Neural progenitor cell (in vitro differentiated cells): ENCODE results near the gene MBOAT7. TPM values are rescaled to one million over a fixed set of nuclear protein-coding genes. Genes with fewer than 3 reads are reported as not detected.

ENCODE experiments used
- DNase-seq: peaks from one replicate; pipeline ENCODE4 v3.0.0-alpha.2; 2016; ENCODE audit warnings: low spot score
- H2AFZ ChIP-seq: fragments of 200-600 bp; sonication (generic); replicated peaks from 2 replicates; pipeline ENCODE4 v1.6.1; 2016; ENCODE audit warnings: antibody characterized with exemption
- H3F3A ChIP-seq: fragments of 200-600 bp; sonication (generic); 2 replicates; pipeline ENCODE4 v1.6.1; 2016; ENCODE audit warnings: antibody characterized with exemption, low read depth
- H3K27ac ChIP-seq: fragments of 200-600 bp; sonication (generic); 2 replicates; pipeline ENCODE4 v1.5.1; 2016; ENCODE audit warnings: mild to moderate bottlenecking
- H3K27me3 ChIP-seq: fragments of 200-600 bp; sonication (generic); 2 replicates; pipeline ENCODE4 v1.6.1; 2016; ENCODE audit warnings: mild to moderate bottlenecking, moderate library complexity
- H3K36me3 ChIP-seq: fragments of 200-600 bp; sonication (generic); 2 replicates; pipeline ENCODE4 v1.5.1; 2016
- H3K4me1 ChIP-seq: fragments of 200-600 bp; sonication (generic); 2 replicates; pipeline ENCODE4 v1.6.1; 2016; ENCODE audit warnings: mixed run types
- H3K4me2 ChIP-seq: fragments of 200-600 bp; sonication (generic); 2 replicates; pipeline ENCODE4 v1.6.1; 2016
- H3K4me3 ChIP-seq: fragments of 200-600 bp; sonication (generic); 2 replicates; pipeline ENCODE4 v1.5.1; 2016
- H3K79me2 ChIP-seq: fragments of 200-600 bp; sonication (generic); 2 replicates; pipeline ENCODE4 v1.6.1; 2016; ENCODE audit warnings: low read depth
- H3K9ac ChIP-seq: fragments of 200-600 bp; sonication (generic); 2 replicates; pipeline ENCODE4 v1.6.1; 2016
- H3K9me3 ChIP-seq: fragments of 200-600 bp; sonication (generic); 2 replicates; pipeline ENCODE4 v1.5.1; 2016; ENCODE audit warnings: low read depth
- H4K20me1 ChIP-seq: fragments of 200-600 bp; sonication (generic); 2 replicates; pipeline ENCODE4 v1.6.1; 2016; ENCODE audit warnings: low read depth
- H3K27ac Mint-ChIP-seq: 3 replicates; pipeline ENCODE4 v1.8.0; 2021; ENCODE audit warnings: mixed read lengths
- H3K27me3 Mint-ChIP-seq: 2 replicates; pipeline ENCODE4 v1.8.0; 2022; ENCODE audit warnings: low read depth, mild to moderate bottlenecking, inconsistent platforms, moderate library complexity, mixed read lengths; ENCODE audit not compliant: insufficient read depth
- H3K36me3 Mint-ChIP-seq: 3 replicates; pipeline ENCODE4 v1.8.0; 2021; ENCODE audit warnings: mixed read lengths
- H3K4me1 Mint-ChIP-seq: 3 replicates; pipeline ENCODE4 v1.8.0; 2021; ENCODE audit warnings: mixed read lengths
- H3K4me3 Mint-ChIP-seq: 3 replicates; pipeline ENCODE4 v1.8.0; 2021; ENCODE audit warnings: mild to moderate bottlenecking, moderate library complexity, mixed read lengths
- H3K9me3 Mint-ChIP-seq: 3 replicates; pipeline ENCODE4 v1.8.0; 2020; ENCODE audit warnings: mixed read lengths
- CTCF ChIP-seq: fragments of 200-600 bp; sonication (generic); IDR thresholded peaks from 2 replicates; pipeline ENCODE4 v1.5.1; 2017; ENCODE audit warnings: antibody characterized with exemption, mild to moderate bottlenecking
- EZH2 ChIP-seq: fragments of 200-600 bp; sonication (generic); IDR thresholded peaks from 2 replicates; pipeline ENCODE4 v1.6.1; 2017; ENCODE audit warnings: antibody characterized with exemption, mild to moderate bottlenecking, moderate library complexity
- EZH2phosphoT487 ChIP-seq: fragments of 200-600 bp; sonication (generic); IDR thresholded peaks from 2 replicates; pipeline ENCODE4 v1.6.1; 2017; ENCODE audit warnings: antibody characterized with exemption
- total RNA-seq: library from RNA; depleted of rRNA; stranded (reverse); fragments of >200 nt; gene quantifications from 2 replicates; pipeline ENCODE4 v1.2.3, GENCODE V29; 2015; ENCODE audit warnings: low replicate concordance

MBOAT7 gene
- total RNA-seq, 1 donor from 2014 or later: 20.0 TPM

- H3K4me3 ChIP-seq: peak overlapping the region; percentile 74
- peaks cover 34% of the 10 kb centered on the region for H3K9me3 Mint-ChIP-seq
- TF ChIP-seq EZH2phosphoT487: no peak
- TF ChIP-seq CTCF: no peak
- TF ChIP-seq EZH2: no peak
- H3K9ac ChIP-seq: no peak overlapping the region
- H3K4me3 Mint-ChIP-seq: peak overlapping the region; percentile 99
- no peaks in the 10 kb centered on the region for H3K36me3 ChIP-seq
- no peak overlapping the region for H3K27ac ChIP-seq
- peaks cover 22% of the 10 kb centered on the region for H3K4me1 Mint-ChIP-seq
- peaks cover 16% of the 10 kb centered on the region for H3K36me3 Mint-ChIP-seq
- no peak for DNase-seq
- H3K4me2 ChIP-seq: peak overlapping the region; percentile 84
- H3K27me3 Mint-ChIP-seq: peaks cover 15% of the 10 kb centered on the region
- peaks cover 39% of the 10 kb centered on the region for H3K27me3 ChIP-seq
- peaks cover 9% of the 10 kb centered on the region for H3K79me2 ChIP-seq
- H3F3A ChIP-seq: peaks cover 30% of the 10 kb centered on the region
- peak overlapping the region; percentile 91 for H3K27ac Mint-ChIP-seq
- no peaks in the 10 kb centered on the region for H3K9me3 ChIP-seq
- H3K4me1 ChIP-seq: peaks cover 4% of the 10 kb centered on the region
- no peak overlapping the region for H2AFZ ChIP-seq
- H4K20me1 ChIP-seq: peaks cover 2% of the 10 kb centered on the region
These were observed 28.5 kb downstream of the MBOAT7 start for GRCh38 chr19:54160854-54161253.

- H3K4me1 Mint-ChIP-seq: peaks cover 22% of the 10 kb centered on the region
- TF ChIP-seq EZH2 (no peak), EZH2phosphoT487 (no peak), CTCF (no peak)
- peak overlapping the region; percentile 94 for H2AFZ ChIP-seq
- peak overlapping the region; percentile 74 for H3K4me3 ChIP-seq
- peak; percentile 59 for DNase-seq
- peaks cover 32% of the 10 kb centered on the region for H3F3A ChIP-seq
- peaks cover 33% of the 10 kb centered on the region for H3K27me3 ChIP-seq
- peaks cover 9% of the 10 kb centered on the region for H3K79me2 ChIP-seq
- H3K4me2 ChIP-seq: peak overlapping the region; percentile 84
- peaks cover 15% of the 10 kb centered on the region for H3K27me3 Mint-ChIP-seq
- peaks cover 3% of the 10 kb centered on the region for H4K20me1 ChIP-seq
- H3K9me3 ChIP-seq: no peaks in the 10 kb centered on the region
- peaks cover 4% of the 10 kb centered on the region for H3K4me1 ChIP-seq
- H3K4me3 Mint-ChIP-seq: peak overlapping the region; percentile 99
- H3K27ac Mint-ChIP-seq: peak overlapping the region; percentile 91
- peak overlapping the region; percentile 47 for H3K9ac ChIP-seq
- H3K36me3 ChIP-seq: no peaks in the 10 kb centered on the region
- peaks cover 30% of the 10 kb centered on the region for H3K9me3 Mint-ChIP-seq
- H3K36me3 Mint-ChIP-seq: peaks cover 16% of the 10 kb centered on the region
- peak overlapping the region; percentile 30 for H3K27ac ChIP-seq
These were observed 29.1 kb downstream of the MBOAT7 start for GRCh38 chr19:54160182-54160811.

DNA sequence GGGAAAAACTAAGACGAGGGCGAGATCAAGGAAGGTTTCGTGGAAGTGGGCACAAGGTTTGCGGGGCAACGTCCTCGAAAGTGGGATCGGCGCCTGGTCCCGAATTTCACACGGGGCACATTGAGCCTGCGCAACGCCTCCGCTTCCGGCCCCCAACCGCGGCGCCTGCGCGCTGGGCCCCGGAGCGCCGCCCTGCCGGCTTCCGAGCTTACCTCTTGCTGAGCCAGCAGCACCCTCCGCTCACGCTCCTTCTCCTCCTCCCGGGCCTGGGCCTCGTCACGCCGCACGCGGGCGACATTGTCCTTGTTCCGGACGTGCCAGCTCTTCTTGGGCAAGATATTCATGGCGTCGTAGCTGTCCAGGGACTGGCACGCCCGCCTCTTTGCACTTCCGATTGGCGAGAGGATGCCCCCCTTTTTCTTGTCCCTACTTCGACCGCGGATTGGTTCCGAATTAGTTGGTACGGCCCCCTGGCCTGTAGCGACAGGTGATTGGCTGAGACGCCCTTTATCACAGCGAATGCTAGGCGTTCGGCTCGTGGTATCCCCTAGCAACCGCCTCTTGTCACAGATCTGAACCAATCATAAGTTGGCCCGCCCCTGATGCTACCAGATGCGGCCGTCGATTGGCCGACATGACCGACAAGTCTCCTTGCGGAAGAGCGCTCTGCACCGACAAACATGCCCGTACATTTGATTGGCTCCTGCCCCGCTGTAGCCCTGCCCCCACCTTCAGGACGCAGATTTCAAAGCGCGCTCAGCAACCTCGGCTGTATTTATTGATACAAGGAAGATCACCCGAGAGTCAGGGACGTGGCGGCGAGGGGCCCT, 29.8 kb downstream of the MBOAT7 start, which contains the start of gene LENG1:
TSS of gene LENG1 (minus strand) at position 370 of the 830 bp plus-strand sequence. CDS start at position 344, 26 bp downstream.
- peak within 1 kb of the TSS; percentile 99 for H3K4me3 Mint-ChIP-seq
- Histone ChIP-seq H3K4me1 (peaks cover 4% of the 10 kb centered on the region), H2AFZ (peak within 1 kb of the TSS; percentile 94), H3K27me3 (peaks cover 26% of the 10 kb centered on the region), H3K9me3 (no peaks in the 10 kb centered on the region), H3K79me2 (peaks cover 9% of the 10 kb centered on the region), H4K20me1 (peaks cover 10% of the 10 kb centered on the region), H3K4me2 (peak within 1 kb of the TSS; percentile 84), H3K4me3 (peak within 1 kb of the TSS; percentile 74), H3K36me3 (no peaks in the 10 kb centered on the region), H3K27ac (peak within 1 kb of the TSS; percentile 30), H3K9ac (peak within 1 kb of the TSS; percentile 47), H3F3A (peaks cover 36% of the 10 kb centered on the region)
- H3K27me3 Mint-ChIP-seq: peaks cover 15% of the 10 kb centered on the region
- peak within 1 kb of the TSS; percentile 91 for H3K27ac Mint-ChIP-seq
- H3K4me1 Mint-ChIP-seq: peaks cover 22% of the 10 kb centered on the region
- TF ChIP-seq EZH2phosphoT487 (no peak), CTCF (peak; percentile 54)
- DNase-seq: peak; percentile 100
- H3K9me3 Mint-ChIP-seq: peaks cover 23% of the 10 kb centered on the region
- peaks cover 16% of the 10 kb centered on the region for H3K36me3 Mint-ChIP-seq
